Lower lobe of right lung (tissue), 2 donors: ENCODE results near the gene ZNRF3. TPM values are rescaled to one million over a fixed set of nuclear protein-coding genes. Genes with fewer than 3 reads are reported as not detected.
"Not testable (repeated sequence)": the region's sequence is repeated elsewhere in the genome, so short reads cannot be mapped to it uniquely, and the experiment has no call there.

Source experiments
- ATAC-seq, 2 donors: fragments of 200-7000 bp; cut with Tn5 transposase; one replicate each; pipeline ENCODE4 v1.9.1; 2020 to 2022; ENCODE audit warnings: mild to moderate bottlenecking in 2 of 2, moderate library complexity in 2 of 2
- DNase-seq: peaks from one replicate; pipeline ENCODE4 v3.0.0-alpha.2; 2020
- H3K27ac ChIP-seq: fragments of 200-600 bp; one replicate; pipeline ENCODE4 v1.8.0; 2022
- H3K27me3 ChIP-seq: fragments of 200-600 bp; one replicate; pipeline ENCODE4 v1.8.0; 2022; ENCODE audit warnings: low read depth
- H3K36me3 ChIP-seq: fragments of 200-600 bp; one replicate; pipeline ENCODE4 v1.8.0; 2022; ENCODE audit warnings: mild to moderate bottlenecking
- H3K4me1 ChIP-seq: fragments of 200-600 bp; one replicate; pipeline ENCODE4 v1.8.0; 2022
- H3K4me3 ChIP-seq: fragments of 200-600 bp; one replicate; pipeline ENCODE4 v1.8.0; 2022; ENCODE audit warnings: mild to moderate bottlenecking
- H3K9me3 ChIP-seq: fragments of 200-600 bp; one replicate; pipeline ENCODE4 v1.8.0; 2022
- intact Hi-C: fragments of 100-400 bp; cut with DNase I; formaldehyde crosslinking; loops from one replicate; pipeline ENCODE4 v1.11.0; 2022
- total RNA-seq: library from RNA; stranded (reverse); fragmentation: NEBNext Ultra II Directional; extraction: Animal tissue kit (Norgen Biotek cat#: 25700); gene quantifications from one replicate; pipeline ENCODE4 v1.2.1, GENCODE V29; 2021
- TF ChIP-seq, protein P1 (sequence below): fragments of 200-600 bp; IDR thresholded peaks from one replicate; pipeline ENCODE4 v1.8.0; 2022; ENCODE audit warnings: antibody characterized with exemption, mild to moderate bottlenecking
- donor health status: DM: no; HTN: yes; CAD: no; lungs with severe emphysema.

Gene ZNRF3
- total RNA-seq, 1 donor from 2014 or later = 11.3 TPM

DNA sequence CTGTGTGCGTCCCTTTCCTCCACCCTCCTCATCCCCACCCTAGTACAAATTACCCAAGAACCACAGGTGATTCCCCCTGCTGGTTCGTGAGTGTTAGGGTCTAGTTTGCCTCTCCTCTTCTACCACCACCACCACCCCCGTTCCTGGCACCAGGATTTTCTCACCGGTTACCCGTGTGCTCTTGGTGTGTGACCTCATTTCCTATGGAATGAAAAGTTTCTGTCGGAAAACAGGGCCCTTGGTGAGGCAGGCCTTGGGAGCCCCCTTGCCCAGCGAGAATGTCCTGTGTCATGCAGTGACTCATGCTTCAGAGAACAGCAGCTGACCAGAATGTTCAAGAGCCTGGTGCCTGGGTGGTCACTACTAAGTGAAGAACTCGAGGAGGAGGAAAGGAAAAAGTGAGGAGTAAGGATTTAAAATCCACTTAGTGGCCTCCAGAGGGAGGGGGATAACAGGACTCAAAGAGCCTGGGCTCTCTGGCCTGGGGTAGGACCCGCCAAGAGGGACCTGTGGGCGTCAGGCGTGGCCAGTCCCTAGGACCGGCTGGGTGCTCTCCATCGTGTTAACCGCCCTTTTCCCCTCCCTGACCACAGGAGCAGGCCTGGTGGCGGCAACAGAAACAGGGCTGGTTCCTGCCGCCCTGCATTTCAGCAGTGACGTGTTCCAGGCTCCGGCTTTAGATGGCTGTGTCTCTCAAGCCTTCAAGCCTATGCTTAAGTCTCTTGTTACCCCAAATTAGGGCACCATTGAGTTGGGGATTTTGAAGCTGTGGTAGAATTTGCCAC lies 148.0 kb downstream of the ZNRF3 start:
- TF ChIP-seq, protein P1, sequence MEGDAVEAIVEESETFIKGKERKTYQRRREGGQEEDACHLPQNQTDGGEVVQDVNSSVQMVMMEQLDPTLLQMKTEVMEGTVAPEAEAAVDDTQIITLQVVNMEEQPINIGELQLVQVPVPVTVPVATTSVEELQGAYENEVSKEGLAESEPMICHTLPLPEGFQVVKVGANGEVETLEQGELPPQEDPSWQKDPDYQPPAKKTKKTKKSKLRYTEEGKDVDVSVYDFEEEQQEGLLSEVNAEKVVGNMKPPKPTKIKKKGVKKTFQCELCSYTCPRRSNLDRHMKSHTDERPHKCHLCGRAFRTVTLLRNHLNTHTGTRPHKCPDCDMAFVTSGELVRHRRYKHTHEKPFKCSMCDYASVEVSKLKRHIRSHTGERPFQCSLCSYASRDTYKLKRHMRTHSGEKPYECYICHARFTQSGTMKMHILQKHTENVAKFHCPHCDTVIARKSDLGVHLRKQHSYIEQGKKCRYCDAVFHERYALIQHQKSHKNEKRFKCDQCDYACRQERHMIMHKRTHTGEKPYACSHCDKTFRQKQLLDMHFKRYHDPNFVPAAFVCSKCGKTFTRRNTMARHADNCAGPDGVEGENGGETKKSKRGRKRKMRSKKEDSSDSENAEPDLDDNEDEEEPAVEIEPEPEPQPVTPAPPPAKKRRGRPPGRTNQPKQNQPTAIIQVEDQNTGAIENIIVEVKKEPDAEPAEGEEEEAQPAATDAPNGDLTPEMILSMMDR = no peak
- Histone ChIP-seq H3K4me3 (peak overlapping the region; percentile 53), H3K4me1 (peaks cover 53% of the 10 kb centered on the region), H3K27ac (peak overlapping the region; percentile 78), H3K27me3 (no peaks in the 10 kb centered on the region), H3K9me3 (no peaks in the 10 kb centered on the region), H3K36me3 (no peaks in the 10 kb centered on the region)
- ATAC-seq (peak; percentile 85 to 86), DNase-seq (peak; percentile 63)
- intact Hi-C loops = no loop called here

- intact Hi-C loops = no loop called here
- peaks cover 53% of the 10 kb centered on the region for H3K4me1 ChIP-seq
- no peaks in the 10 kb centered on the region for H3K27me3 ChIP-seq
- TF ChIP-seq, protein P1 = no peak
- no peaks in the 10 kb centered on the region for H3K9me3 ChIP-seq
- no peak overlapping the region for H3K4me3 ChIP-seq
- no peak for ATAC-seq
- DNase-seq = no peak
- H3K36me3 ChIP-seq = no peaks in the 10 kb centered on the region
- peak overlapping the region; percentile 78 for H3K27ac ChIP-seq
Measured at GRCh38 chr22:29032014-29032475, 148.7 kb downstream of the ZNRF3 start.

DNA sequence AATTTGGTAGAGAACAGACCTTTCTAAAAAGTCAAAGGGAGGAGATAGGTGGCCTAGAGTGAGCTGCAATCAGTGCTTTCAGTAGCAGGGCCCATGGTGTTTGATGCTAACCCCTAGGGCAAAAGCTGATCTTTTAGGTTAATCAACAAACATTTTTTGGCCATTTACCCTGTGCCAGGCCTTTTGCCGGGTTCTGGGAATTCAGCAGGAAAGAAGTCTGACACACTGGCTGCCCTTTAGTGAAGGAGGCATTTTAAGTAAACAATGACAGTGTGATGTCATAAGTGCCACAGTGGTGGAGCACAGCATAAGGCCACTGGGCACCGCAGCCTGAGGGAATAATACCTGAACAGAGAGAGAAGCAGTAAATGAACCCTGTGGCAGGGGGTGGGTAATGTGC lies 149.2 kb downstream of the ZNRF3 start:
- no peaks in the 10 kb centered on the region for H3K27me3 ChIP-seq
- intact Hi-C loops = no loop called here
- no peak overlapping the region for H3K4me3 ChIP-seq
- peak; percentile 40 to 60 for ATAC-seq
- no peaks in the 10 kb centered on the region for H3K36me3 ChIP-seq
- peak overlapping the region; percentile 78 for H3K27ac ChIP-seq
- TF ChIP-seq, protein P1 = no peak
- no peak for DNase-seq
- H3K4me1 ChIP-seq = peaks cover 53% of the 10 kb centered on the region
- no peaks in the 10 kb centered on the region for H3K9me3 ChIP-seq

DNA sequence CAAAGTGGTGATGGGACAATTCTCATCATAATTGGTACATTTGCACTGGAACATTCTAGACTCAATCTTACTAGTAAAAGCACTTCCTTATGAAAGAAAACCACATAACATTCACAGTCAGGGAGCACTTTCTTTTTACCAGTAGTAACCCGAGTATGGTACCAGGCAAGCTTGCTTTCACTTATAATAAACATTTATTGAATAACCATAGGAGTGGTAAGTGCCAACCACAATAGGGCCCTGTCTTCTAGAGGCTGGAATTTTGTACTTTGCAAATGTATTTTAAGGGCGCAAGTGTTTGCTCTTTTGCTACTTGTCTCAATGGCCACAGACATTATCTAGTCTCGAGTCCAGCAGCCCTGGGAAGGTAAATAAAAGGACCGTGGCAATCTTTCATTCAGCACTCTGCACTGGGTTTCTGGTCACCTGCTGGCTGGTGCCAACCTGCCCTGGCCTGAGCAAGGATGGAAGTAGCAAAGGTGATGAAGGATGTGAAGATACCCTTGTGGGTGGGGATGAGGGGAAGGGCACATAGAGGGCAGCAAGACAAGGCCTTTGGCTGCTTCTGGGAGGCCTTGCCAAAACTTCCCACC lies 154.1 kb downstream of the ZNRF3 start:
- H3K27ac ChIP-seq = no peak overlapping the region
- no peaks in the 10 kb centered on the region for H3K9me3 ChIP-seq
- no peaks in the 10 kb centered on the region for H3K27me3 ChIP-seq
- DNase-seq (no peak), ATAC-seq (peak in 1 of 2 donors; percentile 27)
- TF ChIP-seq, protein P1 = no peak
- no peaks in the 10 kb centered on the region for H3K36me3 ChIP-seq
- H3K4me1 ChIP-seq = peaks cover 25% of the 10 kb centered on the region
- no peak overlapping the region for H3K4me3 ChIP-seq
- intact Hi-C loops = no loop called here

GRCh38 chr22:29039148-29039547 lies 155.8 kb downstream of the ZNRF3 start:
- DNase-seq (no peak), ATAC-seq (no peak)
- TF ChIP-seq, protein P1 = no peak
- H3K36me3 ChIP-seq = peaks cover 1% of the 10 kb centered on the region
- no peaks in the 10 kb centered on the region for H3K9me3 ChIP-seq
- peaks cover 30% of the 10 kb centered on the region for H3K4me1 ChIP-seq
- no peaks in the 10 kb centered on the region for H3K27me3 ChIP-seq
- intact Hi-C loops = no loop called here
- no peak overlapping the region for H3K4me3 ChIP-seq
- H3K27ac ChIP-seq = no peak overlapping the region

- H3K4me1 ChIP-seq = peaks cover 33% of the 10 kb centered on the region
- not testable (repeated sequence) for H3K36me3 ChIP-seq, H3K27ac ChIP-seq, H3K27me3 ChIP-seq, ATAC-seq, H3K4me3 ChIP-seq, H3K9me3 ChIP-seq, DNase-seq
- intact Hi-C loops = loop anchor here (10.0 kb wide), 1 partner anchor 185 kb away; no protein-coding TSS in a partner anchor
Measured at GRCh38 chr22:29039684-29040083, 156.3 kb downstream of the ZNRF3 start.
